GM21529 (cell line): ENCODE measurements around the gene CHML.

Source experiments
- ATAC-seq: cut with Tn5 transposase; IDR thresholded peaks from one replicate; pipeline ENCODE4 v1.9.1; 2021; ENCODE audit not compliant: unreplicated experiment

The CHML gene

DNA sequence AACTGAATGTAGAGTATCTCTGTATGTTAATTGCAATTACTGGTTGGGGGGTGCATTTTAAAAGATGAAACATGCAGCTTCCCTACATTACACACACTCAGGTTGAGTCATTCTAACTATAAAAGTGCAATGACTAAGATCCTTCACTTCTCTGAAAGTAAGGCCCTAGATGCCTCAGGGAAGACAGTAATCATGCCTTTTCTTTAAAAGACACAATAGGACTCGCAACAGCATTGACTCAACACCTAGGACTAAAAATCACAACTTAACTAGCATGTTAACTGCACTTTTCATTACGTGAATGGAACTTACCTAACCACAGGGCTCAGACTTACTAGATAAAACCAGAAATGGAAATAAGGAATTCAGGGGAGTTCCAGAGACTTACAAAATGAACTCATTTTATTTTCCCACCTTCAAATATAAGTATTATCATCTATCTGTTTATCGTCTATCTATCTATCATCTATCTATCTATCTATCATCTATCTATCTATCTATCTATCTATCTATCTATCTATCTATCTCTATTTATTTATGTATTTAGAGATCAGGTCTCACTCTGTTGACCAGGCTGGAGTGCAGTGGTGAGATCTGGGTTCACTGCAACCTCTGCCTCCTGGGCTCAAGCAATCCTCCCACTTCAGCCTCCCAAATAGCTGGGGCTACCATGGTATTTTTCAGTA is 47.8 kb downstream of the CHML start:
- peak; percentile 82 for ATAC-seq

DNA sequence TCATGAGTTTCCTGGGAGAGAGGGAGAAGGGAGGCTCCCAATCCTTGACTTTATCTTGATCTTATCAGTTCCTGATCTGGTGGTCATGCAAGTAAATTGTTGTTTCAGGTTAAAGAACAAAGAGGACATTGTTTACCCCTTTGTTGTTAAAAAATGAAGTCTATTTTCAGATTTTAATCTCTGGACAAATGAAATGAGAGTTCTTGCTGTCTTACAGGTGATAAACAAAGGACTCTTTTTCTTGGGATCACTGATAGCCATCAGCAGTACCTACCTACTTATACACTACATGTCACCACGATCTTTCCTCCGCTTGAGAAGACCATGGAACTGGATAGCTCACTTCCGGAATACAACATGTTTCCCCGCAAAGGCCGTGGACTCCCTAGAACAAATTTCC is 48.4 kb downstream of the CHML start:
- ATAC-seq = no peak

DNA sequence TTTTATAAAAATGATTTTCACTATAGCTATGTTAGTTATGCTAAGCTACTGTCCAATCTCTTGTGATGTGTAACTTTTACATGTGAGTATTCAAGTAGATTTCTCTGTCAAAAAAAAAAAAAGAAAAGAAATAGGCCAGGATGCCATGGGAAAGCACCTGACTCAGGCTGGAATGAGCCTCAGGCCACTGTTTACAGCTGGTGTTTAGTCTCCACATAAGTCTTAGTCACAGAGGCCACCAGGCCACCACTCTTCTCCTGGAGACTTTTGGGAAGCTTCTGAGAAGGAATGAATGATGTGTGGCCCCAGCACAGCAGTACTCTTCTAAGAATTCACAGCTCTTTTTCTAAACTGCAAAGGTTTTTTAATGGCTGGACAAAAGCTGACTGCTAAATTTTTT is 48.9 kb downstream of the CHML start:
- ATAC-seq = no peak

DNA sequence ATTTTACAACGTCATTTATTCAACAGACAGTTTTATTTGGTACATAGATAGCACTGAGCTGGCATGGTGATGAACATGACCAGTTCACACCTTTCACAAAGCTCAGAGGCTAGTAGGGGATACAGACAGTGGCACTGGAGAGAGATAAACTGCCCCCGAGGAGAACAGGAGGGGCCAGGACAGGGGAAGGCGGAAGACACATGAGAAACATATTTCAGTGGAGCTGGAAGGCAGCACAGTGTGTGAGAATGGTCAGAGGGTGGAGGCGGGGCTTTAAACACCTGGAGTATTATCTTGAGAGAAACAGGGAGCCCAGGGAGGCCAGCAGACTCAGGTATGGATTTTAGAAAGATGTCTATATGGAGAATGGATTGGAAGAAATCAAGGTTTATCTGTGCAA is 49.5 kb downstream of the CHML start:
- no peak for ATAC-seq
